ENCODE data around the gene GATA1. TPM values are rescaled to one million over a fixed set of nuclear protein-coding genes. Genes with fewer than 3 reads are reported as not detected.

GATA1 gene
- total and polyA plus RNA-seq, 2 experiments from 2014 or later: not detected

DNA sequence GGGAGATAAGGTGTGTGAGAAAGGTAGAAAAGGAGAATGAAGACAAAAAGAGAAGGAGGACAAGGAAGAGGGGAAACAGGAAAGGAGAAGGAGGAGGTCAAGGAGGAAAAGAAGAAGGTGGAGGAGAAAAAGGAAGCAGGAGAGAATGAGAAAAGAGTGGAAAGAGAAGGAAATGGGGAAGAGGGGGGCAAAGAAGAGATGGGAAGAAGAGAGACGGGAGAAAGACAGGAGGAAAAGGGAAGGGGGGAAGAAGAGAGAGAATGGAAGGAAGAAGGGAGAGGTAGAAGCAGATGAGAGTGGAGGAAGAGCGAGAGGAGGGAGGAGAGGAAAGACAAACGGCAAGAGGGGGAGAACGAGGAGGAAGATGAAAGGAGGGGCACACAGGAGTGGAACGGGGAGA lies 4.1 kb downstream of the GATA1 start:
- Histone ChIP-seq H3K79me2 (no peaks in the 10 kb centered on the region), H2AFZ (no peak overlapping the region), H3K27ac (no peak overlapping the region), H4K20me1 (ENCODE audit: insufficient read depth, poor library complexity, severe bottlenecking) (no peaks in the 10 kb centered on the region), H3K4me1 (ENCODE audit: insufficient read depth) (peaks cover 10% of the 10 kb centered on the region), H3K4me2 (no peak overlapping the region), H3K9me3 (ENCODE audit: low read depth) (no peaks in the 10 kb centered on the region), H3K27me3 (no peaks in the 10 kb centered on the region), H3K9me2 (replicated peaks; ENCODE audit: insufficient read depth) (no peaks in the 10 kb centered on the region), H3K4me3 (no peak overlapping the region), H3K36me3 (replicated peaks; ENCODE audit: insufficient read depth, low read depth) (no peaks in the 10 kb centered on the region)
- 96% methylated on average over 3 of the region's 5 CpGs for WGBS (ENCODE audit: low lambda C conversion rate, missing lambda C conversion rate)
- no peak for DNase-seq (ENCODE audit: low spot score)
- TF ChIP-seq EZH2phosphoT487 (IDR thresholded peaks at IDR 0.05; ENCODE audit: low read depth, severe bottlenecking, unreplicated experiment) (no peak), EZH2 (IDR thresholded peaks at IDR 0.05; ENCODE audit: borderline replicate concordance) (no peak)
- TF ChIP-seq, protein P1, sequence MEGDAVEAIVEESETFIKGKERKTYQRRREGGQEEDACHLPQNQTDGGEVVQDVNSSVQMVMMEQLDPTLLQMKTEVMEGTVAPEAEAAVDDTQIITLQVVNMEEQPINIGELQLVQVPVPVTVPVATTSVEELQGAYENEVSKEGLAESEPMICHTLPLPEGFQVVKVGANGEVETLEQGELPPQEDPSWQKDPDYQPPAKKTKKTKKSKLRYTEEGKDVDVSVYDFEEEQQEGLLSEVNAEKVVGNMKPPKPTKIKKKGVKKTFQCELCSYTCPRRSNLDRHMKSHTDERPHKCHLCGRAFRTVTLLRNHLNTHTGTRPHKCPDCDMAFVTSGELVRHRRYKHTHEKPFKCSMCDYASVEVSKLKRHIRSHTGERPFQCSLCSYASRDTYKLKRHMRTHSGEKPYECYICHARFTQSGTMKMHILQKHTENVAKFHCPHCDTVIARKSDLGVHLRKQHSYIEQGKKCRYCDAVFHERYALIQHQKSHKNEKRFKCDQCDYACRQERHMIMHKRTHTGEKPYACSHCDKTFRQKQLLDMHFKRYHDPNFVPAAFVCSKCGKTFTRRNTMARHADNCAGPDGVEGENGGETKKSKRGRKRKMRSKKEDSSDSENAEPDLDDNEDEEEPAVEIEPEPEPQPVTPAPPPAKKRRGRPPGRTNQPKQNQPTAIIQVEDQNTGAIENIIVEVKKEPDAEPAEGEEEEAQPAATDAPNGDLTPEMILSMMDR (IDR thresholded peaks at IDR 0.05; ENCODE audit: poor library complexity): no peak

DNA sequence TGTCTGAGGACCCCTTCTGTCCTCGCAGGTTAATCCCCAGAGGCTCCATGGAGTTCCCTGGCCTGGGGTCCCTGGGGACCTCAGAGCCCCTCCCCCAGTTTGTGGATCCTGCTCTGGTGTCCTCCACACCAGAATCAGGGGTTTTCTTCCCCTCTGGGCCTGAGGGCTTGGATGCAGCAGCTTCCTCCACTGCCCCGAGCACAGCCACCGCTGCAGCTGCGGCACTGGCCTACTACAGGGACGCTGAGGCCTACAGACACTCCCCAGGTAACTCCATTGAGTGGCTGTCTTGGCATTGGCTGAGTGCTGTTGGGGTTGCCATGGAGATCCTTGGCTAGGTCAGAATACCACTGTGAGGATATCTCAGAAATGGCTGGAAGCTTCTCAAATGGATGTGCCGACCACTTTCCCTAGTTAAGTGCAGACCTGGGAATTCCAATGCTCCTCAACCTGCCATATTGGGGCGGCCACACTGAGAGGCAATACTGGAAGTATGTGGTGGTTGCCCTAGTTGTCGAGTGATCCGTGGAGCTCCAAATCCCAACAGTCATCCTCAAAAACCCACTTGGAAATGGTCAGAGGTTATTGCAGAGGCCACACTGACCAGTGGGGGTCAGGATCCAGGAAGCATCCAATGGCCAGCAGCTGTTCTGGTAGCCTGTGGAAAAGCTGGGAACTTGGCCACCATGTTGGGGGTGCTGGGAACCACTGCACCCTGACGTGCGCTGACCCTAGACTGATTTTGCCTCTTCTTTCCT lies 4.9 kb downstream of the GATA1 start:
- peaks cover 13% of the 10 kb centered on the region for H3K4me1 ChIP-seq (ENCODE audit: insufficient read depth)
- no peaks in the 10 kb centered on the region for H3K27me3 ChIP-seq
- H3K4me3 ChIP-seq: no peak overlapping the region
- no peaks in the 10 kb centered on the region for H3K9me2 ChIP-seq (replicated peaks; ENCODE audit: insufficient read depth)
- no peak overlapping the region for H2AFZ ChIP-seq
- no peak for DNase-seq (ENCODE audit: low spot score)
- H4K20me1 ChIP-seq (ENCODE audit: insufficient read depth, poor library complexity, severe bottlenecking): no peaks in the 10 kb centered on the region
- no peak overlapping the region for H3K27ac ChIP-seq
- no peaks in the 10 kb centered on the region for H3K79me2 ChIP-seq
- no peaks in the 10 kb centered on the region for H3K36me3 ChIP-seq (replicated peaks; ENCODE audit: insufficient read depth, low read depth)
- no peak for TF ChIP-seq EZH2phosphoT487 (IDR thresholded peaks at IDR 0.05; ENCODE audit: low read depth, severe bottlenecking, unreplicated experiment)
- TF ChIP-seq, protein P1 (IDR thresholded peaks at IDR 0.05; ENCODE audit: poor library complexity): no peak
- no peak for TF ChIP-seq EZH2 (IDR thresholded peaks at IDR 0.05; ENCODE audit: borderline replicate concordance)
- WGBS (ENCODE audit: low lambda C conversion rate, missing lambda C conversion rate): 85% methylated on average over 11 of the region's 11 CpGs
- no peaks in the 10 kb centered on the region for H3K9me3 ChIP-seq (ENCODE audit: low read depth)
- H3K4me2 ChIP-seq: no peak overlapping the region

DNA sequence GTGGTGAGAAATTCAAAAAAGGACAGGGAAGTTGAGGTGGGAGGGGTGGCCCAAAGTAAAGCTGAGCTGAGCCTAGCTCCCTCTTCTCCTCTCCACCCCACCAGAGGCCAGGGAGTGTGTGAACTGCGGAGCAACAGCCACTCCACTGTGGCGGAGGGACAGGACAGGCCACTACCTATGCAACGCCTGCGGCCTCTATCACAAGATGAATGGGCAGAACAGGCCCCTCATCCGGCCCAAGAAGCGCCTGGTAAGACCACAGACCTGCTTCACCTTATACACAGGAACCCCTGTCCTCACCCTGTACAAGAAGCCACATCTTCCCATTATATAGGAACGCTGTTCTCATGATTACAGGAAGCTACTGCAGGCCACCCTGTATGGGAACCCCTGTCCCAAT lies 5.8 kb downstream of the GATA1 start:
- Histone ChIP-seq H3K9me3 (ENCODE audit: low read depth) (no peaks in the 10 kb centered on the region), H3K9me2 (replicated peaks; ENCODE audit: insufficient read depth) (no peaks in the 10 kb centered on the region), H3K4me2 (no peak overlapping the region), H3K79me2 (no peaks in the 10 kb centered on the region), H3K4me1 (ENCODE audit: insufficient read depth) (peaks cover 13% of the 10 kb centered on the region), H3K36me3 (replicated peaks; ENCODE audit: insufficient read depth, low read depth) (no peaks in the 10 kb centered on the region), H4K20me1 (ENCODE audit: insufficient read depth, poor library complexity, severe bottlenecking) (no peaks in the 10 kb centered on the region), H3K27ac (no peak overlapping the region), H3K27me3 (no peaks in the 10 kb centered on the region), H3K4me3 (no peak overlapping the region), H2AFZ (no peak overlapping the region)
- DNase-seq (ENCODE audit: low spot score): no peak
- TF ChIP-seq EZH2phosphoT487 (IDR thresholded peaks at IDR 0.05; ENCODE audit: low read depth, severe bottlenecking, unreplicated experiment) (no peak), EZH2 (IDR thresholded peaks at IDR 0.05; ENCODE audit: borderline replicate concordance) (no peak)
- TF ChIP-seq, protein P1 (IDR thresholded peaks at IDR 0.05; ENCODE audit: poor library complexity): no peak
- WGBS (ENCODE audit: low lambda C conversion rate, missing lambda C conversion rate): 82% methylated on average over 7 of the region's 7 CpGs

All from hepatocyte (in vitro differentiated cells).